Activated T-cell treated with anti-CD3 and anti-CD28 coated beads for 48 hours (primary cell): Measurements from ENCODE around the gene PTPRH.
"Not testable (repeated sequence)": the region's sequence is repeated elsewhere in the genome, so short reads cannot be mapped to it uniquely, and the experiment has no call there.

Source experiments
- DNase-seq: peaks from one replicate; pipeline ENCODE4 v3.0.0-alpha.2; 2020; ENCODE audit warnings: low read depth

The PTPRH gene

DNA sequence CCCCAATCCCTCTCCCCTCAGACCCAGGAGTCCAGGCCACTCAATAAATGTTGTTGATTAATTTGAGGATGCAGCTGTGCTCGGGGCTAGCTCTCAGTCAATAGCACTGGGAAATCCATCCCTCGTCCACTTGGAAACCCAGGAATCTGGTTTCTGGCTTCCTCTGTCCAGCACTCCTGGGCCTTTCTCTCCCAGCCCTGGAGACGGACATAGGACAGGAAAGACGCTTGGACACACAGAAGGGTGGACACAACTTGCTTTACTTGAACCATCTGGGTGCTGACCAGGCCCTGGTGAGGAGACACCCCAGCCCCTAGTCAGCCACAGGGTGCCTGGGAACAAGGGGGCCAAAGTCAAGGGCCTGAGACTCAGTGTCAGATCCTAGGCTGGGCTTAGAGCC is 50.9 kb downstream of the PTPRH start:
- no peak for DNase-seq

DNA sequence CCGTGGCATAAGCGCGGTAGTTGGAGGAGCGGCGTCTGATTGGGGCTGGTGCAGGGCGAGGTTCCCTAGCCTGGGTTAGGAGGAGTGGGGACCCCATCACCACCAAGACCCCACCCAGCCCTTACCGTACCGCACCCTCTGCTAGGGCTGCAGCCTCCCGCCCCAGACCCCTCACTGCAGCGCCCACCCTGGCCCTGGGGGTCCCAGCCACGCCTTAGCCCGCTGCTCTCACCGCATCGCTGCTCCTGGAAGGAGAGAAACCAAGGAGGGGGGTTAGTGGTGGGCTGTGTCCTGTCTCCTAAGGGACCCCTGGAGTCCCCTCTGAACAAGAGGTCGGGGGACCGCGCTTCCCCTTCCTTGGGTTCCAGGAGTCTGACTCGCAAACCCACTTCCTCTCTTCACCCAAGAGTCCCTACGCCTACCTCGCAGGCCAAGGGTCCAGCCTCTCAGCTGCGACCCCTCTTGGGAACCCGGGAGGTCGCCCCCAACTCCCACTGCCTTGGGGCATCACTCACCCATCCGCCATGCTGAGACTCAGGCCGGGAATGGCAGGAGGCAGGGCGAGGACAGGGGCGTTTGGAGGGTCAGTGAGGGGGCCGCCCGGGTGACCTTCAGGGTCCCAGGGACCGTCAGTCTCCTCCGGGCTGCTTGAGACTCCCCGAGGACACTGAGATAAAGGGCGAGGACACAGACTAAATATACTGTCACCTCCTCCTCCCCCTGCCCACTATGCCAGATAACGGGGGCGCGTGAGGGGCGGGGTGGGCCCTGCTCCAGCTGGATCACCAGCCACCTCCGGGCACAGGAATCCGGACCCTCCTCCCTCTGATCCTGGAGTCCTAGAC is 52.0 kb downstream of the PTPRH start, which contains the start of gene TNNI3:
Gene TNNI3, minus strand, starts transcription at position 669 of the 845 bp plus-strand sequence. Its CDS starts 143 bp downstream, at position 526.
- no peak for DNase-seq

DNA sequence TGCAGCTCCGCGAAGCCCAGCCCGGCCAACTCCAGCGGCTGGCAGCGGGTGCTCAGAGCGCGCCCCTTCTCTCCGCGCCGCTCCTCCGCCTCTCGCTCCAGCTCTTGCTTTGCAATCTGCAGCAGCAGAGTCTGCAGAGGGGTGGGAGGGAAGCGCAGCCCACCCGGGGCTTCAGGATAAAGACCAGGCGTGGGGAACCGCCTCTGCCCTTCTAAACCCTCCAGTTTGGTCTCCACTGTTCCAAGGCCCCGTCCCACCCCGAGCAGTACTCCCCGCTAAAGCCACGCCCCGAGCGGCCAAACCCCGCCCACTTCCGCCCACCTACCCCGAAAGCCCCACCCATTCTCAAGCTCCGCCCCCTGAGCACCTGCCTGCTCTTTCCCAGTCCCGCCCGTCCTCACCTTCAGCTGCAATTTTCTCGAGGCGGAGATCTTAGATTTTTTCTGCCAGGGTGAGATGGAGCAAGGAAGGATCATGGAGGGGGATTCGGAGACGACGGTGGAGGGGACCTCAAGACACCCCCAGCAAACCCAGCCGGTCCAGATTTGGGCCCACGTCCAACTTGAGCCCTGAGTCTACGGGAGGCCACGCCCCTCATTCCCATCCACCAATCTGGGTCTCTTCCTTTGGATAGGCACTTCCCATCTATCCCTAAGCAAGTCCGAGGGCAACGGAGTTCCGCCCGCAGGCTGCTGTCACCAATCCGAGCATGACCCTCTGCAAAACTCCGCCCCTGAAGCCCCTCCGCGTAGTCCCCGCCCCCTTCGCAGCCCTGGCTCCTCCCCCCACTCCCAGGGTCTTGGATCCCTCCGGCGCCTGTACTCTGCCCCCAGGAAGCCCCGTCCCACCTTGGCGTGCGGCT is 52.9 kb downstream of the PTPRH start:
- DNase-seq = peak; percentile 47

DNA sequence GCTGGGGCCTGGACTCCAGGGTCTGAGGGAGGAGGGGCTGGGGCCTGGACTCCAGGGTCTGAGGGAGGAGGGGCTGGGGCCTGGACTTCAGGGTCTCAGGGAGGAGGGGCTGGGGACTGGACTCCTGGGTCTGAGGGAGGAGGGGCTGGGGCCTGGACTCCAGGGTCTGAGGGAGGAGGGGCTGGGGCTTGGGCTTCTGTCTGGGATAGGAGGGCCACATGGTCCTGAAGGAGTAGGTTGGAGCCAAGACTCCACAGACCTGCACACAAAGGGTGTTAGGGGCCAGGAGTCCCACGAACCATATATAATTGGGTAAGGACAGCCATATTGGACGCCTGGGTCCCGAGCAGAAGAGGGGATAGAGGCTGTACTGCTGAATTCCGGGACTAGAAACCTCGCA is 53.5 kb downstream of the PTPRH start:
- DNase-seq = not testable (repeated sequence)

DNA sequence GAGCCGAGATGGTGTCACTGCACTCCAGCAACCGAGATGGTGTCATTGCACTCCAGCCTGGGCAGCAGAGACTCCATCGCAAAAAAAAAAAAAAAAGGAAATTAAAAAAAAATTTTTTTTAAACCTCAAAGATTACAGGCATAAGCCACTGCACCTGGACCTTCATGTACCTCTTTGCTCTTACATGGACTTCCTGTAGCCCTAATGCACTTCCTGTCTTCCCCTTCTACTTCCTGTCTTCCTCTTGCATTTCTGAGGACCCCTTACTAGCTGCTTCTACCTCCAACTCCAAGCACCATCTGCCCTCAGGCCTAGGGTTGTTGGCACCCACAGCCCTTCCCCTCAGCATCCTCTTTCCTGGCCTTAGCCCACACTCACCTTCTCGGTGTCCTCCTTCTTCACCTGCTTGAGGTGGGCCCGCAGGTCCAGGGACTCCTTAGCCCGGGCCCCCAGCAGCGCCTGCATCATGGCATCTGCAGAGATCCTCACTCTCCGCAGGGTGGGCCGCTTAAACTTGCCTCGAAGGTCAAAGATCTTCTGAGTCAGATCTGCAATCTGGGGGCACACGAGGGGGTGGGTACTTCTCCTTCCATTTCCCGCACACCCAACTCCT is 55.5 kb downstream of the PTPRH start:
- DNase-seq = no peak

DNA sequence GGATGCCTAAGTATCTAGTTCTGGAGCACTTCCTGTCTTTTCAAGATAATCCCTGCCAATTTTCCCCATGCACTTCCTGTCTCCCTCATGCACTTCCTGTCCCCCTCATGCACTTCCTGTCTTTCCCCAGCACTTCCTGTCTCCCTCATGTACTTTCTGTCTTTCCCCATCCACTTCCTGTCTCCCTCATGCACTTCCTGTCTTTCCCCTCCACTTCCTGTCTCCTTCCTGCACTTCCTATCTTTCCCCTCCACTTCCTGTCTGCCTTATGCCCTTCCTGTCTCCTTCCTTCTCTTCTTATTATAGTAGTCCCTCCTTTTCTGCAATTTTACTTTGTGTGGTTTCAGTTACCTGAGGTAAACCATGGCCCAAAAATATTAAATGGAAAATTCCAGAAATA is 57.3 kb downstream of the PTPRH start:
- DNase-seq = no peak

DNA sequence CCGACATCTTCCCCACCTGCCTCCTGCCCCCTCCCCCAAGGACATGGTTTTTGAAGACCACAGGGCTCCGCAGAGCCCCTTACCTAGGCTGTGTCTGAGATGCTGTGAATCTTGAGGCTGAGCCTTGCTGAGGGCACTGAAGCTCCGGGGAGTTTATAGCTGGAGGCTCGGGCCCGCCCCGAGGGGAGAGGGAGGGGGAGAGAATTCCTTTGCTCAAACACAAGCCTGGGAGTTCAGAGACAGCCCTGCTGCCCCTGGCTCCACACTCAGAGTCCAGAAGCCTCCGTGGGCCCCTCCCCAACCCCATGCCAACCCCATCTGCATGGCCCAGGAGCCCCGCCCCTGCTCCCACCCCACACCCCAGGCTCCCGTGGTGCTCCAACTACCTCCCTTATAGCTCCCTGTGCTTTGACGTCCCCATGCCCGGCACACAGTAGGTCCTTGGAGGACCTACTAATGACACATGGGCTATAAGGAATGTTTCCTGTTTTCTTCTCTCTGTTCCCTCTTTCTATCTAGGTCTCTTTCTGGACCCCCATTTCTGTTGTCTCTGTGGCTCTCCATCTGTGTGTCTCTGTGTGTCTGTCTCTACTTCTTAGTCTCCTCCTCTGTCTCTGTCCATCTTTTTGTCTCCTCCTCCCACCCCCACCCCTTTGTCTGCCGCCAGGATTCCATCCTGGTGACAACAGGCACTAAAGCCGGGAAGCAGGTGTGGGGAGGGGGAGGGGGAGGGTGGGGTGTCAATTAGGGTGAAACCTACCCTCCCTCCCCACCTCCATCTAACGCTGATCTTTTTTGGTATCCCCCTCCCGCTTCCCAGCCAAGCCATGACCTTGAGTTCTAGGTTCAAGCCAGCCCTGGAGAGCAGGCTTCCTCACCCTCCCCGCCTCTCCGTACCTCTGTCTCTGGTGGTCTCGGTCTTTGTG is 60.0 kb downstream of the PTPRH start, which contains the start of gene TNNT1:
Gene TNNT1, minus strand, starts transcription at position 129 of the 926 bp plus-strand sequence. CDS start 2,049 bp downstream, outside the sequence.
- DNase-seq = no peak

DNA sequence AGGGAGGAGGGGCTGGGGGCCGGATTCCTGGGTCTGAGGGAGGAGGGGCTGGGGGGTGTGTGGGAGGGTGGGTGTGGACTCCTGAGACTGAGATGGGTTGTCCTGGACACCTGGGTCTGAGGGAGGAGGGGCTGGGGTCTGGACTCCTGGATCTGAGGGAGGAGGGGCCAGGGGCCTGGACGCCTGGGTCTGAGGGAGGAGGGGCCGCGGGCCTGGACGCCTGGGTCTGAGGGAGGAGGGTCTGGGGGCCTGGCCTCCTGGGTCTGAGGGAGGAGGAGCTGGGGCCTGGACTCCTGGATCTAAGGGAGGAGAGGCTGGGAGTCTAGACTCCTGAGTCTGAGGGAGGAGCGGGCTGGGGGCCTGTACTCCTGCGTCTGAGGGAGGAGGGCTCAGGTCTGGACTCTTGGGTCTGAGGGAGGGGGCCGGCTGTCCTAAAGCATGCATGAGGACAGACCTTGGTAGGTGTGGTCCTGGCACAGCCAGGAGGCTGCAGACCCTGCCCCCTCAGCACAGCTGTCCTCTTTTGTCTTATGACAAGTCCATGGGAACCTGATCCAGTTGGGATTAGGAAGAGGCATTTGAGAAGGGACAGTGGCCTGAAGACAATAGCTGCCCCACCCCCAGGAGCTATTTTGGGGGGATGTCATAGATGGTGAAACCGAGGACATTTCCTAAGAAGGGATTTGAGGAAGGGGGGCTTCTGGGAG is 61.6 kb downstream of the PTPRH start:
- DNase-seq = no peak

DNA sequence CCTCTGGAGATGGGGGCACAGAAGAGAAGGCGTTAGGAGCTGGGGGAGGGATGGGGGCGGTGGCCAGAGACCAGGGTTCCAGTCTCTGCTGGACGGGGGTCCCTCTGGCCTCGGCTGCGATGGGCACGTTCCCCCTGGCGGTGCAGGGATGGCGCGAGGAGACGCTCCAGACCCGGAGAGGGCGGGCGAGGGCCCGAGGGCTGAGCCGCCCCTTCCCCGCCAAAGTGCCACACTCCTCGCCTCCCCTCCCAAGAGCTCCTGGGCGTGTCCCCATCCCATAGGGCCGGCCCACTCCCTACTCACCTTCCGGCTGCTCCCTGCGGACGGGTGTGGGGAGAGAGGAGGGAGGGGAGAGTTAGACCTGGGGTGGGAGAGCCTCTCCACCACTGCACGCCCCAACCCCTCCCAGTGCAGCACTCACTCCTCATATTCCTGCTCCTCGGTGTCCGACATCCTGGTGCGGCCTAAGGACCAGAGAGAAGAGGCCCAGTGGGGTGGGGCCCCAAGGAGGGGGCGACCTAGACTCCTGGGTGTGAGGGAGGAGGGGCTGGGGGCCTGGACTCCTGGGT is 62.5 kb downstream of the PTPRH start:
- DNase-seq = no peak

DNA sequence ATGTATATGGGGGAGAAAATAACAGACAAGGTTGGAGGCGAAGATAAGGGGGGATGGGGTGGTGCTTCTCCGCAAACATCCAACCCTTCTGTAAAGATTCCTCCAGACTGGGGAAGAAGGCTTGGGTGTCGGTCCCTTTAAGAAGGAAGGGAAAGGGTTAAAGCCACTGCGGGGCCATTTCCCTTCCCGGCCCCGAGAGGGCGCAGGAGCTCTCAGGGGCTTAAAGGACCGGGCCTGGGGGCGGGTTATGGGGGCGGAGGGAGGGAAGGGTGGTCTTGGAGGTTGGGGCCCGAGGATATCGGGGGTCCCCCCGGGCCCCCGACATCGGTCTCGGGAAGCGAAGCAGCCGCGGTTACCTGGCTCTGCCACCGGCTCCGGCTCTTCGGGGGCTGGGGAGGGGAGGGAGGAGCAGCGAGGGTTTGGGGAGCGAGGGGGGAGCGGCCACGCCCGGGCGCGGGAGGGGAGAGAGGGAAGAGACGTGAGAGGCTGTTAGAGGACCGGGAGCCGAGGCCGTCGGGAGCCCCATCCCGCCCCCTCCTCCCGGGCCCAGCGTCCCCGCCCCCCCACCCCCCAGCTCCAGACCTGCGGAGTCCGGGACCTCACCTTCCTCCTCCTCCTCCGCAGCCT is 63.1 kb downstream of the PTPRH start:
- no peak for DNase-seq

DNA sequence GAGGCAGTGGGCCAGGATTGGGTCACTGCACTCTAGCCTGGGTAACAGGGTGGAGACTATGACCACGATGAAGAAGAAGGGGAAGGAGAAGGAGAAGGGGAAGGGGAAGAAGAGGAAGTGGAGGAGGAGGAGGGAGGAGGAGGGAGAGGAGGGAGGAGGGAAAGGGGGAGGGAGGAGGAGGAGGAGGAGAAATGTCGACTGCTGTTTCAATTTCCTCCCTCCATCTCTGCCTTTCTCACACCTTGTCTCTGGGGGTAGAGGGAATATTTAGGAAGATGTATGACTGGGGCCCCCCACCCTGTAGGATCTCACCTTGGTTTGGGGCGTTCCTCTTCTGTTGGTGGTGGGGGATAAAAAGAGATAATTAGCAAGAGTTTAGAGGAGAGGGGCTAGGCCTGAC is 64.1 kb downstream of the PTPRH start:
- DNase-seq = no peak

DNA sequence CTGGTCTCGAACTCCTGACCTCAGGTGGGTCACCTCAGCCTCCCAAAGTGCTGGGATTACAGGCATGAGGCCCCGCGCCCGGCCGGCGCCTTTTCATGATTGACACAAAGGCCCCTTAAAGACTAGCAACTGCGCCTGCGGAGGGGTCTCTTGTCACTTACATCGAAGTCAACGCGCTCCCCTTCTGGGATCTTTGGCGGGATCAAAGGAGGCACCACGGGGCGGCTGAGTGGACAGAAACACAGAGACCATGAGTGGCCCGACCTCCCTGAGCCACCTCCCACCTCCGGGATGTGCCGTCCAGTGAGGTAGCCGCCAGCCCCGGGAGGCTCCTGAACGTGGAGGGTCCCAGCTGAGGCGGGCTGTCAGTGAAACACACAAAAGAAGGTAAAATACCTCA is 67.6 kb downstream of the PTPRH start:
- DNase-seq = no peak

DNA sequence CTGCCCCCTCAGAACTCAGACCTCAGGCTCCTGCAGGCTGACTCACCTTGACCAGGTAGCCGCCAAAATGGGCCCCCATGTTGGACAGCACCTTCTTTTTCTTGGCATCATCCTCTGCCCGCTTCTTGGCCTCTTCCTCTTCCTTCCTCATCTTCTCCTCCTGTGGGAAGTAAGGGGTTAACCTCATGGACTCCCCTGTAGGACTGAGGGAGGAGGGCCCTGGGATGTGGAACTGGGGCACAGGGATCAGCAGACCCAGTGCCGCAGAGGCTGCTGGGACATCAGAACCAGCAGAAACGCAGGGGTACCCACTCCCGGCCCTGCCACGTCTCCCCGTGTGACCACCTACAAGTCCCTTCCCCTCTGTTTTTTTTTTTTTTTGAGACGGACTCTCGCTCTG is 71.4 kb downstream of the PTPRH start:
- no peak for DNase-seq

DNA sequence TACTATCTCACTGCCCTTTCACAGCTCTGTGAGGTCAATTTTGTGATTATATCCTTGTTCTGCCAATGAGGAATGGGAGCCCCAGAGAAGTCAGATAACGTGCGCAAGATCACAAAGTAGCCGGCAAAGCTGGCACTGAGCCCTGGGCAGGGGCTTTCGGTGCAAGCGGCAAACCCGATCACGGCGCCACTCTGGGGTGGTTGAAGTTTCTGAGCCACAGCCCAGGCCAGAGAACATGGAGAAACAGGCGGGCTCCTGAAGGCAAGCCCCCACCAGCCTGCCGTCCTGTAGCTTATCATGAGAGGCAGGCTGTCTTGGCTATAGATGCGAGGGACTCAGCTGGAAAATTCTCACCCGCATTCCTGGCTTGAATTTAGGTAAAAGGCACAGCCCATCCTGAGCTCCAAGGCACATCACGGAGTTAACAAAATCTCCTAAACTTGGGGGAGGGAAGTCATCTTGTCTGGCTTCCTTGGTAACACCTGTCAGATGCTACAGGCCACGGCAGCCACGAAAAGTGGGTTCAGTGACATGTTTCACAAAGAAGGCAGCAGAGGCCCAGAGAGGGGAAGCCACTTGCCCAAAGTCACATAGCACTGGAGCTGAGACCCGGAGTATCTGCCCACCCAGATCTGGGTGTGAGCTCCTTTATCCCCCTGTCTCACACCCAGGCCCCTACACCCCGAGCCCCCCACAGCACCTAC is 72.8 kb downstream of the PTPRH start:
- no peak for DNase-seq

DNA sequence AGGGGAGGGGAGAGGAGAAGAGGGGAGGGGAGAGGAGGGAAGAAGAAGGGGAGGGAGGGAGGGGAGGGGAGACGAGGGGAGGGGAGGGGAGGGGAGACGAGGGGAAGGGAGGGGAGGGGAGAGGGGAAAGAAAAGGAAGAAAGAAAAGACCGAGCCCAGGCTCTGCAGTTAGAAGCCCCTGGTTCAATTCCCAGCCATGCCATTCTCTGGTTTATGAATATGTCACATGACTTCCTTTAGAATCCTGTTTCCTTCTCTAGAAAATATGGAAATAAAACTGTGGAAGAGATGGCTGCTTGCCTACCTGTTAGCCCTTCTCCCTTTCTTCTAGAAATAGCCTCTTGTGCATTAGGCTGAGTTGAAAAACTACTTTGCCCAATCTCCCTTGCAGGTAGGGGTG is 74.6 kb downstream of the PTPRH start:
- no peak for DNase-seq

DNA sequence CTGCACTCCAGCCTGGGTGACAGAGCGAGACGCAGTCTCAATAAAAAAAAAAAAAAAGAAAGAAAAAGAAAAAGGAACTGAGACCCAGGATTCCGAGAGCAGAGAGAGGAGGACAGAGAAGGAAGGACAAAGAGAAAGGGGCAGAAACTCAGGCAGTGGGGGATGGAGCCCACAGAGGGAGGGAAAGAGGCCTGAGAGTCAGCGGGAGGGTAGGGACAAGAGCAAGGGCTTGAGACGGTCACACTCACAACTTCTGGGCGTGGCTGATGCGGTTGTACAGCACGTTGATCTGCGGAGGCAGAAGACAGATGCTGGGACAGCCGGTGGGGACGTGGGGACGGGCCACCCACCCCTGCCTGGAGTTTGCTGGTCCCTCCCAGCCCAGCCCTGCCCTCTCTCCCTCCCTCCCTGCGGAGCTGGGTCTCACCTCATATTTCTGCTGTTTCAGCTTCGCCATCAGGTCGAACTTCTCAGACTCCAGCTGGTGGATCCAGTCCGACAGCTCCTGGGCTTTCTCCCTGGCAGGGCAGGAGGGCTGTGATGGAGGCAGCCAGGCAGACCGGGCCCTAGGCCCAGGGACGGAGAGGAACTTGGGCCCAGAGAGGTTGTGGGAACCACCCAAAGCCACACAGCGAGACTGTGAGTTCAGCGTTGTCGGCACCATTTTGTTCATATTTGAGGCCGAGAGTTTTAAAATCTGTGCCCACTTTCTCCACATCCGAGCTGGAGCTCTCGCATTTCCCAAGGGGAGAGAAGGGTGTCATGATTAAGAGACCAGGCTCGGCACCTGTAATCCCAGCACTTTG is 75.5 kb downstream of the PTPRH start:
- DNase-seq = no peak

DNA sequence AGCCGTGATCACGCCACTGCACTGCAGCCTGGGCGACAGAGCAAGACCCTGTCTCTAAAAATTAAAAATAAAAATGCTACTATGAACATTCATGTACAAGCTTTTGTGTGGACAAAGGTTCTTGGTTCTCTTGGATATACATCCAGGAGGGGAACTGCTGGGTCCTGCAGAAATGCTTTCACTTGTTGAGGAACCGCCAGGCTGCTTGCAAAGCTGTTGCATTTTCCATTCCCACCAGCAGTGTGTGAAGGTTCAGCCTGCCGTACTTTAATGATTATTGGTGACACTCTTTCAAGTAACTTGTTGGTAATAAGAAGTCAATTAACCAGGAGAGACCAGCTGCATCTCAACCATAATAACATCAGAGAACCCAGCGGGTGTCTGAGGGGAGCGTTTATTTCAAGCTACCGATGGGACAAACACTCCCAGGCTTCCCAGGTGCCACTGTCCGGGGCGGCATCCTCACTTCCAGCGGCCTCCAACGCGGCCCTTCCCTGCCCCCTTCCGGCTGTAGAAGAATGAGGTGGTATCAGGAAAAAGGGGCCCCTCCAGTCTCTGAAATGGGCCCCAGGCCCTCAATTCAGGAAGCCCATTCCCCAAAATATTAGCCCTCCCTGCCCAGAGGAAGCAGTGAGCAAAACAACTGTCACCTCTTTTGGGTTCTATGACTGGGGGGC is 76.7 kb downstream of the PTPRH start:
- DNase-seq = no peak

DNA sequence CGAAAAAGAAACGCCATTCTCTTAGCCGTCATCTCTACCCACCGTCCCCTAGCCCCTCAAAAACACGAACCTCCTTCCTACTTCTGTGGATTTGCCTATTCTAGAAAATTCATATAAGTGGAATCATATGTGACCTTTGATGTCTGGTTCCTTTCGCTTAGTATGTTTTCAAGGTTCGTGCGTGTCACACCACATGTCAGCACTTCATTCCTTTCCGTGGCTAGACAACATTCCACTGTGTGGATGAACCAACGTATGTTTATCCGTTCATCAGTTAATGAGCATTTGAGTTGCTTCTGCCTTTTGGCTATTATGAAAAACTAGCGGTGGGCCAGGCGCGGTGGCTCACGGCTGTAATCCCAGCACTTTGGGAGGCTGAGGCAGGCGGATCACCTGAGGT is 77.9 kb downstream of the PTPRH start:
- DNase-seq = no peak
